PC-9 (cell line): ENCODE results near the gene PPP2R5E.

Experiments used
- EZH2 ChIP-seq: fragments of 200-600 bp; sonication (generic); IDR thresholded peaks from 2 replicates; pipeline ENCODE4 v1.8.0; 2017; ENCODE audit warnings: antibody characterized with exemption, low read depth
- TF ChIP-seq, protein P1 (sequence below): fragments of 200-600 bp; sonication (generic); conservative IDR thresholded peaks from 2 replicates; pipeline ENCODE4 v1.6.1; 2017; ENCODE audit warnings: mixed run types, antibody characterized with exemption, mild to moderate bottlenecking, moderate library complexity

DNA sequence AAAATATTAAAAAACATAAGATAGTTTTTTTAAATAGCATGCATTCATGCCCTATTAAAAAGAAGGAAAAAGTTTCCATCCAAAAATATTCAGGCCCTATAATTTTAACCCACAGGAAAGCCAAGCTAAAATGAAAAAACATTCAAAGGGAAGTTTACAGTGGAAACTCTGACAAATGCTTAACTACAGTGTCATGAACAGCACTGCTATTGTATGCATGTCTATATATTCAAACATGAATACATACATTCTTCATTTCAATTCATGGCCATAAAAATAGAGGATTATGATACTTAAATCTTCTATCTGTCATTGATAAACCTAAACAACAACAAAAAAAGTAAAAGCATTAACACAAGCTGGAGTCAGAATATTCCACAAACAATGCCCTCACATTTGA lies 67.4 kb downstream of the PPP2R5E start:
- TF ChIP-seq, protein P1, sequence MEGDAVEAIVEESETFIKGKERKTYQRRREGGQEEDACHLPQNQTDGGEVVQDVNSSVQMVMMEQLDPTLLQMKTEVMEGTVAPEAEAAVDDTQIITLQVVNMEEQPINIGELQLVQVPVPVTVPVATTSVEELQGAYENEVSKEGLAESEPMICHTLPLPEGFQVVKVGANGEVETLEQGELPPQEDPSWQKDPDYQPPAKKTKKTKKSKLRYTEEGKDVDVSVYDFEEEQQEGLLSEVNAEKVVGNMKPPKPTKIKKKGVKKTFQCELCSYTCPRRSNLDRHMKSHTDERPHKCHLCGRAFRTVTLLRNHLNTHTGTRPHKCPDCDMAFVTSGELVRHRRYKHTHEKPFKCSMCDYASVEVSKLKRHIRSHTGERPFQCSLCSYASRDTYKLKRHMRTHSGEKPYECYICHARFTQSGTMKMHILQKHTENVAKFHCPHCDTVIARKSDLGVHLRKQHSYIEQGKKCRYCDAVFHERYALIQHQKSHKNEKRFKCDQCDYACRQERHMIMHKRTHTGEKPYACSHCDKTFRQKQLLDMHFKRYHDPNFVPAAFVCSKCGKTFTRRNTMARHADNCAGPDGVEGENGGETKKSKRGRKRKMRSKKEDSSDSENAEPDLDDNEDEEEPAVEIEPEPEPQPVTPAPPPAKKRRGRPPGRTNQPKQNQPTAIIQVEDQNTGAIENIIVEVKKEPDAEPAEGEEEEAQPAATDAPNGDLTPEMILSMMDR: no peak
- TF ChIP-seq EZH2: no peak
